Thoracic aorta (tissue), 2 donors: Measurements from ENCODE around the gene GAS6. TPM values are rescaled to one million over a fixed set of nuclear protein-coding genes. Genes with fewer than 3 reads are reported as not detected.
A peak's percentile ranks its signal among the peaks of the same experiment; 100 is the strongest.

Experiments used
- ATAC-seq: fragments of 150-250 bp; one replicate; pipeline ENCODE4 v1.8.0; 2017; ENCODE audit warnings: low read depth; ENCODE audit not compliant: insufficient number of reproducible peaks, low FRiP score
- DNase-seq: peaks from one replicate; pipeline ENCODE4 v3.0.0-alpha.2; 2020; ENCODE audit warnings: low spot score
- H3K27ac ChIP-seq, 2 donors: fragments of 200-600 bp; sonication (generic); 1 replicate in 1 of 2; 2 replicates in 1 of 2; pipeline ENCODE4 v1.5.1; 2016; ENCODE audit warnings: mild to moderate bottlenecking in 2 of 2, moderate library complexity in 2 of 2
- H3K27me3 ChIP-seq: fragments of 200-600 bp; sonication (generic); replicated peaks from 2 replicates; pipeline ENCODE4 v1.6.0; 2016; ENCODE audit warnings: mild to moderate bottlenecking; ENCODE audit not compliant: insufficient read depth
- H3K36me3 ChIP-seq: fragments of 200-600 bp; sonication (generic); one replicate; pipeline ENCODE4 v1.5.1; 2016
- H3K4me1 ChIP-seq, 2 donors: fragments of 200-600 bp; sonication (generic); 1 replicate in 1 of 2; 2 replicates in 1 of 2; pipeline versions ENCODE4 v1.5.1 to v1.6.0; 2016; ENCODE audit warnings: low read depth in 2 of 2, mild to moderate bottlenecking in 1 of 2; ENCODE audit not compliant: control insufficient read depth in 1 of 2
- H3K4me3 ChIP-seq: fragments of 200-600 bp; sonication (generic); 2 replicates; pipeline ENCODE4 v1.5.1; 2016; ENCODE audit warnings: mild to moderate bottlenecking
- H3K9me3 ChIP-seq: fragments of 200-600 bp; sonication (generic); 2 replicates; pipeline ENCODE4 v1.5.1; 2016
- total RNA-seq, 2 donors: library from RNA; depleted of rRNA; stranded (reverse); fragments of >200 nt; gene quantifications; one replicate each; pipeline versions ENCODE4 v1.1.0 to v1.2.3, GENCODE V29; 2016
- TF ChIP-seq, protein P1 (sequence below): fragments of 200-600 bp; sonication (generic); IDR thresholded peaks from one replicate; pipeline ENCODE4 v1.5.1; 2019; ENCODE audit warnings: antibody characterized with exemption

Gene GAS6
- total RNA-seq, 2 donors from 2014 or later = 854 to 1,319 TPM

DNA sequence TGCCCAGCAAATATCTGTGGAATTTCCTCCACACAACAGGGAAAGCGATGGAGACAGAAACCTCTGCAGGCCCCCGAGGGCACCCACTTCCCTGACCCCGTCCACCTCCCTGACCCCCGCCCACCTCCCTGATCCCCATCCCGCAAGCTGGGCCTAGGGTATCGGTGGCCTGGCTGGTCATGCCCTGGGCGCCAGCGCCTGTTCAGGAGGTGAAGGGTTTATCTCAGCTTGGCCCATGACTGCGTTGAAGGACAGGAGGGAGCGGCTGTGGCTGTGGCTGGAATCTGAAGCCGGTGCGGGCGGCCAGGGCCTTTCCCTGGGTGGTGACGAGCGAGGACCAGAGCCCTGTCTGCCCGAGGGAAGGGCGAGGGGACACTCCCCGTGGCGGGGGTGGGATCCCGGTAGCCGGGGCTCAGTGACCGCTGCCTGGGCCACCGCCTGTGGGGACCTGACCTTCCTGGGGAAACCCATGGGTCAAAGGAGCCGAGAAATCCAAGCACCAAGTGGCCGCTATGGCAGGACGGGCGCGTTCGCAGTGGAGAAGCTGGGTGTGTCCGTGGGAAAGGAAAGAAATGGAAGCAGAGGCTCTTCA lies 20.7 kb downstream of the GAS6 start:
- Histone ChIP-seq H3K4me3 (no peak overlapping the region), H3K27ac (no peak overlapping the region), H3K9me3 (no peaks in the 10 kb centered on the region), H3K36me3 (peaks cover 38% of the 10 kb centered on the region), H3K27me3 (no peaks in the 10 kb centered on the region), H3K4me1 (peaks cover 32 to 46% of the 10 kb centered on the region in 2 donors)
- ATAC-seq = no peak
- DNase-seq = no peak
- TF ChIP-seq, protein P1, sequence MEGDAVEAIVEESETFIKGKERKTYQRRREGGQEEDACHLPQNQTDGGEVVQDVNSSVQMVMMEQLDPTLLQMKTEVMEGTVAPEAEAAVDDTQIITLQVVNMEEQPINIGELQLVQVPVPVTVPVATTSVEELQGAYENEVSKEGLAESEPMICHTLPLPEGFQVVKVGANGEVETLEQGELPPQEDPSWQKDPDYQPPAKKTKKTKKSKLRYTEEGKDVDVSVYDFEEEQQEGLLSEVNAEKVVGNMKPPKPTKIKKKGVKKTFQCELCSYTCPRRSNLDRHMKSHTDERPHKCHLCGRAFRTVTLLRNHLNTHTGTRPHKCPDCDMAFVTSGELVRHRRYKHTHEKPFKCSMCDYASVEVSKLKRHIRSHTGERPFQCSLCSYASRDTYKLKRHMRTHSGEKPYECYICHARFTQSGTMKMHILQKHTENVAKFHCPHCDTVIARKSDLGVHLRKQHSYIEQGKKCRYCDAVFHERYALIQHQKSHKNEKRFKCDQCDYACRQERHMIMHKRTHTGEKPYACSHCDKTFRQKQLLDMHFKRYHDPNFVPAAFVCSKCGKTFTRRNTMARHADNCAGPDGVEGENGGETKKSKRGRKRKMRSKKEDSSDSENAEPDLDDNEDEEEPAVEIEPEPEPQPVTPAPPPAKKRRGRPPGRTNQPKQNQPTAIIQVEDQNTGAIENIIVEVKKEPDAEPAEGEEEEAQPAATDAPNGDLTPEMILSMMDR = no peak

- H3K4me1 ChIP-seq = peaks cover 37 to 52% of the 10 kb centered on the region in 2 donors
- H3K9me3 ChIP-seq = no peaks in the 10 kb centered on the region
- H3K27me3 ChIP-seq = no peaks in the 10 kb centered on the region
- H3K36me3 ChIP-seq = peaks cover 38% of the 10 kb centered on the region
- no peak for ATAC-seq
- no peak for DNase-seq
- TF ChIP-seq, protein P1 = no peak
- no peak overlapping the region for H3K4me3 ChIP-seq
- no peak overlapping the region for H3K27ac ChIP-seq
Observed at GRCh38 chr13:113842336-113843062, 21.4 kb downstream of the GAS6 start.

- TF ChIP-seq, protein P1 = no peak
- peaks cover 33% of the 10 kb centered on the region for H3K36me3 ChIP-seq
- H3K27me3 ChIP-seq = no peaks in the 10 kb centered on the region
- H3K9me3 ChIP-seq = no peaks in the 10 kb centered on the region
- DNase-seq = no peak
- peaks cover 44 to 60% of the 10 kb centered on the region in 2 donors for H3K4me1 ChIP-seq
- no peak for ATAC-seq
- no peak overlapping the region for H3K27ac ChIP-seq
- no peak overlapping the region for H3K4me3 ChIP-seq
Observed at GRCh38 chr13:113841353-113841650, 22.6 kb downstream of the GAS6 start.

DNA sequence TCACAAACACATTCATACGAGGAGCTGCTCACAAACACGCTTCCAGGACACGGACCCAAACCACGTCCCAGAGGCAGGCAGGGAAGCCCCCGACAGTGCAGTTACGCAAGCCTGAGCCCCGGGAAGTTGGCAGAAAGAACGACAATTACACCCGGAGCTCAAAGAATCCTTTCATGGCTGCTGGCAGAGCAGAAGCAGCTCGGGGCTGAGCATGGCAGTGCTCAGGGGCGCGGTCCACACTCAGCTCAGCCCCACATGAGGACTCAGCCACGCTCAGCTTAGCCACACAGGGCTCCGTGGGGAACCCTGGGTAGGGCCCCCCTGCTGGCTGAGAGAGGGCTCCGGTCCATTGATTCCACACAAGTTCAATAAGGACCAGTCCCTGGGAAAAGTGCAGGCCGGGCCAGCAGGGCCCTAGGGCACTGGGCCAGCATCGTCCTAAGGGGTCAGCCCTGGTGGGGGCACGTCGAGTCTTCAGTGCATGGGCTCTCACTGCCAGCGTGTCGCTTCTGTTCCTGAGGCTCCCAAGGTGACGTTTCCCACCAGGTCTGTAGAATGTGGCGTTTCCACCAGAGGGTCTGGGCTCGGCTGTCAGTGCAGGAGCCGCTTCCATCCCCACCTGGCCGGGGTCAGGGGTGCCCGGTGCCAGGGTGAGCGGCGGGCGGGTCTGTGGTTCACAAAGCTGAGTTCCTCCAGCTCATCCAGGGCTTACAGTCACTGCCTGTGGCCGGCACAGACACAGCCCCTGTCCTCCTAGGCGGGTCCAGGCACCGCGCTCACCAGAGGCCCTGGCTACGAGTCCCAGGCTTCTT lies 23.1 kb downstream of the GAS6 start:
- H3K4me3 ChIP-seq = no peak overlapping the region
- no peaks in the 10 kb centered on the region for H3K27me3 ChIP-seq
- DNase-seq = no peak
- peaks cover 44 to 56% of the 10 kb centered on the region in 2 donors for H3K4me1 ChIP-seq
- peaks cover 35% of the 10 kb centered on the region for H3K36me3 ChIP-seq
- no peaks in the 10 kb centered on the region for H3K9me3 ChIP-seq
- no peak for ATAC-seq
- TF ChIP-seq, protein P1 = no peak
- peak overlapping the region; percentile 41 to 71 for H3K27ac ChIP-seq

- DNase-seq (no peak), ATAC-seq (no peak)
- Histone ChIP-seq H3K9me3 (no peaks in the 10 kb centered on the region), H3K27me3 (no peaks in the 10 kb centered on the region), H3K36me3 (peaks cover 39% of the 10 kb centered on the region), H3K27ac (peak overlapping the region; percentile 41 to 71), H3K4me1 (peaks cover 35 to 46% of the 10 kb centered on the region in 2 donors), H3K4me3 (no peak overlapping the region)
- TF ChIP-seq, protein P1 = no peak
Observed at GRCh38 chr13:113839536-113840204, 24.2 kb downstream of the GAS6 start.
